ENCODE data around the gene DOCK8.
"Not testable (repeated sequence)": the region's sequence is repeated elsewhere in the genome, so short reads cannot be mapped to it uniquely, and the experiment has no call there.

DNA sequence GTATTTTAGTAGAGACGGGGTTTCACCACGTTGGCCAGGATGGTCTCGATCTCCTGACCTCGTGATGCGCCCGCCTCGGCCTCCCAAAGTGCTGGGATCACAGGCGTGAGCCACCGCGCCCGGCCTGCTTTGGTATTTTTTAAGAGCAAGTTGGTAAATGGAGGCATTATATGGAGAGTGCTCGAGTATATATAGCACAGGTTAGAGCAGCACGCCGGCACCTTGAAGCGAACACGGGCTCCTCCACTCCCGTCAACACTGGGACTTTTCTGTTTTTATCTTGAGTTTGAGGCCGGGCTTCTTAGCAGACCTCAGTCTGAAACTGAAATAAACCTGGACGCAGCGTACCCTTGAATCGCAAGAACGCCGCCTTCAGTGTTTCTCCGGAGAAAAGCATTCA, 764 bp upstream of the DOCK8 start:
- not testable (repeated sequence) for TF ChIP-seq POLR2AphosphoS5 (IDR thresholded peaks at IDR 0.05; ENCODE audit: low read depth, low read length); YY1 (IDR thresholded peaks at IDR 0.05; ENCODE audit: extremely low read depth, insufficient replicate concordance, low read depth, low read length); POLR2A (IDR thresholded peaks at IDR 0.05; ENCODE audit: borderline replicate concordance, extremely low read depth, insufficient read depth, insufficient read length); SIN3A (IDR thresholded peaks at IDR 0.05; ENCODE audit: low read depth); EZH2 (IDR thresholded peaks at IDR 0.05); EZH2phosphoT487 (IDR thresholded peaks at IDR 0.05; ENCODE audit: borderline replicate concordance); CBX3 (IDR thresholded peaks at IDR 0.05; ENCODE audit: low read depth)
- TF ChIP-seq, protein P1, sequence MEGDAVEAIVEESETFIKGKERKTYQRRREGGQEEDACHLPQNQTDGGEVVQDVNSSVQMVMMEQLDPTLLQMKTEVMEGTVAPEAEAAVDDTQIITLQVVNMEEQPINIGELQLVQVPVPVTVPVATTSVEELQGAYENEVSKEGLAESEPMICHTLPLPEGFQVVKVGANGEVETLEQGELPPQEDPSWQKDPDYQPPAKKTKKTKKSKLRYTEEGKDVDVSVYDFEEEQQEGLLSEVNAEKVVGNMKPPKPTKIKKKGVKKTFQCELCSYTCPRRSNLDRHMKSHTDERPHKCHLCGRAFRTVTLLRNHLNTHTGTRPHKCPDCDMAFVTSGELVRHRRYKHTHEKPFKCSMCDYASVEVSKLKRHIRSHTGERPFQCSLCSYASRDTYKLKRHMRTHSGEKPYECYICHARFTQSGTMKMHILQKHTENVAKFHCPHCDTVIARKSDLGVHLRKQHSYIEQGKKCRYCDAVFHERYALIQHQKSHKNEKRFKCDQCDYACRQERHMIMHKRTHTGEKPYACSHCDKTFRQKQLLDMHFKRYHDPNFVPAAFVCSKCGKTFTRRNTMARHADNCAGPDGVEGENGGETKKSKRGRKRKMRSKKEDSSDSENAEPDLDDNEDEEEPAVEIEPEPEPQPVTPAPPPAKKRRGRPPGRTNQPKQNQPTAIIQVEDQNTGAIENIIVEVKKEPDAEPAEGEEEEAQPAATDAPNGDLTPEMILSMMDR (IDR thresholded peaks at IDR 0.05 in 2 of 3, conservative IDR thresholded peaks at IDR 0.05 in 1 of 3; ENCODE audit: borderline replicate concordance in 1 of 3, insufficient read depth in 1 of 3, low read depth in 2 of 3, low read length in 2 of 3): not testable (repeated sequence)
- TF ChIP-seq, protein P2, sequence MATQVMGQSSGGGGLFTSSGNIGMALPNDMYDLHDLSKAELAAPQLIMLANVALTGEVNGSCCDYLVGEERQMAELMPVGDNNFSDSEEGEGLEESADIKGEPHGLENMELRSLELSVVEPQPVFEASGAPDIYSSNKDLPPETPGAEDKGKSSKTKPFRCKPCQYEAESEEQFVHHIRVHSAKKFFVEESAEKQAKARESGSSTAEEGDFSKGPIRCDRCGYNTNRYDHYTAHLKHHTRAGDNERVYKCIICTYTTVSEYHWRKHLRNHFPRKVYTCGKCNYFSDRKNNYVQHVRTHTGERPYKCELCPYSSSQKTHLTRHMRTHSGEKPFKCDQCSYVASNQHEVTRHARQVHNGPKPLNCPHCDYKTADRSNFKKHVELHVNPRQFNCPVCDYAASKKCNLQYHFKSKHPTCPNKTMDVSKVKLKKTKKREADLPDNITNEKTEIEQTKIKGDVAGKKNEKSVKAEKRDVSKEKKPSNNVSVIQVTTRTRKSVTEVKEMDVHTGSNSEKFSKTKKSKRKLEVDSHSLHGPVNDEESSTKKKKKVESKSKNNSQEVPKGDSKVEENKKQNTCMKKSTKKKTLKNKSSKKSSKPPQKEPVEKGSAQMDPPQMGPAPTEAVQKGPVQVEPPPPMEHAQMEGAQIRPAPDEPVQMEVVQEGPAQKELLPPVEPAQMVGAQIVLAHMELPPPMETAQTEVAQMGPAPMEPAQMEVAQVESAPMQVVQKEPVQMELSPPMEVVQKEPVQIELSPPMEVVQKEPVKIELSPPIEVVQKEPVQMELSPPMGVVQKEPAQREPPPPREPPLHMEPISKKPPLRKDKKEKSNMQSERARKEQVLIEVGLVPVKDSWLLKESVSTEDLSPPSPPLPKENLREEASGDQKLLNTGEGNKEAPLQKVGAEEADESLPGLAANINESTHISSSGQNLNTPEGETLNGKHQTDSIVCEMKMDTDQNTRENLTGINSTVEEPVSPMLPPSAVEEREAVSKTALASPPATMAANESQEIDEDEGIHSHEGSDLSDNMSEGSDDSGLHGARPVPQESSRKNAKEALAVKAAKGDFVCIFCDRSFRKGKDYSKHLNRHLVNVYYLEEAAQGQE (IDR thresholded peaks at IDR 0.05; ENCODE audit: low read depth): not testable (repeated sequence)
- TF ChIP-seq, protein P3, sequence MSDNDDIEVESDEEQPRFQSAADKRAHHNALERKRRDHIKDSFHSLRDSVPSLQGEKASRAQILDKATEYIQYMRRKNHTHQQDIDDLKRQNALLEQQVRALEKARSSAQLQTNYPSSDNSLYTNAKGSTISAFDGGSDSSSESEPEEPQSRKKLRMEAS (IDR thresholded peaks at IDR 0.05): not testable (repeated sequence)
- TF ChIP-seq, protein P4, sequence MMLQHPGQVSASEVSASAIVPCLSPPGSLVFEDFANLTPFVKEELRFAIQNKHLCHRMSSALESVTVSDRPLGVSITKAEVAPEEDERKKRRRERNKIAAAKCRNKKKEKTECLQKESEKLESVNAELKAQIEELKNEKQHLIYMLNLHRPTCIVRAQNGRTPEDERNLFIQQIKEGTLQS (IDR thresholded peaks at IDR 0.05): not testable (repeated sequence)

All from HCT116 (cell line).